ENCODE measurements around the gene RGS9.
"Not testable (repeated sequence)": the region's sequence is repeated elsewhere in the genome, so short reads cannot be mapped to it uniquely, and the experiment has no call there.

RGS9 gene

GRCh38 chr17:65137021-65137939 is at the start of gene RGS9:
TSS of gene RGS9 (plus strand) at chr17:65137370. CDS start at chr17:65137541, 171 bp downstream.
- peak; percentile 96 to 97 for ATAC-seq

- ATAC-seq, result no peak
Observed at GRCh38 chr17:65088621-65089360, 48.4 kb upstream of the RGS9 start.

GRCh38 chr17:65092262-65092661 is 44.9 kb upstream of the RGS9 start:
- ATAC-seq, result no peak

GRCh38 chr17:65092721-65093356 is 44.3 kb upstream of the RGS9 start:
- not testable (repeated sequence) for ATAC-seq

GRCh38 chr17:65093930-65094329 is 43.2 kb upstream of the RGS9 start:
- ATAC-seq, result no peak

GRCh38 chr17:65095465-65095864 is 41.7 kb upstream of the RGS9 start:
- no peak for ATAC-seq

GRCh38 chr17:65096382-65096781 is 40.8 kb upstream of the RGS9 start:
- not testable (repeated sequence) for ATAC-seq

GRCh38 chr17:65097110-65097509 is 40.1 kb upstream of the RGS9 start:
- no peak for ATAC-seq

GRCh38 chr17:65099475-65099874 is 37.7 kb upstream of the RGS9 start:
- no peak for ATAC-seq

- peak; percentile 84 to 86 for ATAC-seq
Observed at GRCh38 chr17:65099941-65100315, 37.2 kb upstream of the RGS9 start.

GRCh38 chr17:65100316-65101140 is 36.6 kb upstream of the RGS9 start:
- ATAC-seq, result peak; percentile 65 to 70

GRCh38 chr17:65101371-65101770 is 35.8 kb upstream of the RGS9 start:
- ATAC-seq, result no peak

GRCh38 chr17:65102235-65102634 is 34.9 kb upstream of the RGS9 start:
- ATAC-seq, result no peak

- ATAC-seq, result no peak
Observed at GRCh38 chr17:65102788-65103187, 34.4 kb upstream of the RGS9 start.

GRCh38 chr17:65103431-65103830 is 33.7 kb upstream of the RGS9 start:
- no peak for ATAC-seq

- ATAC-seq, result no peak
Observed at GRCh38 chr17:65103896-65104295, 33.3 kb upstream of the RGS9 start.

- ATAC-seq, result no peak
Observed at GRCh38 chr17:65104541-65104940, 32.6 kb upstream of the RGS9 start.

- ATAC-seq, result no peak
Observed at GRCh38 chr17:65104973-65105372, 32.2 kb upstream of the RGS9 start.

GRCh38 chr17:65108152-65108551 is 29.0 kb upstream of the RGS9 start:
- no peak for ATAC-seq

GRCh38 chr17:65109543-65109942 is 27.6 kb upstream of the RGS9 start:
- no peak for ATAC-seq

GRCh38 chr17:65109990-65110680 is 27.0 kb upstream of the RGS9 start:
- ATAC-seq, result no peak

- ATAC-seq, result no peak
Observed at GRCh38 chr17:65115839-65116238, 21.3 kb upstream of the RGS9 start.
